Measurements from ENCODE around the gene GPM6B.

GPM6B gene

DNA sequence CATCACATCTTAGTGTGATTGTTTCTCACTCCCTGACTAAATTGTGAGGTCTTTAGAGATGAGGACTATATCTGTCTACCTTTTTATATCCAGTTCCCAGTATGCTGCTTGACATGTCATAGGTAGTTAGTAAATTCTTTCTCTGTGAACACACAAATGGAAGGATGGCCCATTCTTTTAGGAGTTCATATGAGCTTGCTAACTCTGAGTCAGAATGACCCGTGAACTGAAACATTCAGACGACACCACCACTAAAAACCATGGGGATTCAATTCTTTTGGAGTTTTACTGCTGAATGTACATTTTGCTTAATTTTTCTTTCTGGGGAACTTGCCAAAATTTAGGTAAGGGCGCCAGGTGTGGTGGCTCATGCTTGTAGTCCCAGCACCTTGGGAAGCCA, 68.4 kb downstream of the GPM6B start:
- POLR2A ChIA-PET = no interaction called here

DNA sequence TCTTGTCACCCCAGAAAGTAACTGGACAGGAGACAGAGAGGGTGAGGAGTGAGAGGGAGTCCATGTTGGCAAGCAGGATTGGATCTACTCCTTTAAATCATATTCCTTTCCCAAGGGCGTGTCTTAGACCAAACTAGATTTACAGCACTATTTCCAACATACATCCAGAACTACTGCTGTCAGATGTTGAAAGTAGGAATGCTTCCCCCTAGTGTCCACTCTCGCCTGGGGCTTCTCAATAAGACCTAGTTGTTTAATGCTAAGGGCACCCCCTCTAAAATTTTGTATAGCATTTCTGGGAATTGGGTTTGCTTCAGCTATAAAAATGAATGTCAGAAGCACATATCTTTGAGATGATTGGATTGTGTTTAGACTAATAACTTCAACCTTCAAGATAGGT, 69.1 kb downstream of the GPM6B start:
- DNase-seq (ENCODE audit: extremely low spot score) = no peak
- POLR2A ChIA-PET = no interaction called here
- TF ChIP-seq CTCF (IDR thresholded peaks at IDR 0.05; ENCODE audit: control extremely low read depth, extremely low read depth, low read depth, missing control alignments) = peak; percentile 26
- CTCF ChIA-PET = interaction anchor here (1.0 to 2.3 kb wide), 4 partner anchors 9 to 242 kb away, joined by 3 to 7 read pairs (median 4); no protein-coding TSS in a partner anchor

More for the DNA sequence above, 68.4 kb downstream of the GPM6B start:
- CTCF ChIA-PET = interaction anchor here (1.0 to 3.4 kb wide), 6 partner anchors 8 to 243 kb away, joined by 3 to 13 read pairs (median 4); no protein-coding TSS in a partner anchor
- no peak for TF ChIP-seq CTCF (IDR thresholded peaks at IDR 0.05; ENCODE audit: control extremely low read depth, extremely low read depth, low read depth, missing control alignments)
- DNase-seq (ENCODE audit: extremely low spot score) = no peak

DNA sequence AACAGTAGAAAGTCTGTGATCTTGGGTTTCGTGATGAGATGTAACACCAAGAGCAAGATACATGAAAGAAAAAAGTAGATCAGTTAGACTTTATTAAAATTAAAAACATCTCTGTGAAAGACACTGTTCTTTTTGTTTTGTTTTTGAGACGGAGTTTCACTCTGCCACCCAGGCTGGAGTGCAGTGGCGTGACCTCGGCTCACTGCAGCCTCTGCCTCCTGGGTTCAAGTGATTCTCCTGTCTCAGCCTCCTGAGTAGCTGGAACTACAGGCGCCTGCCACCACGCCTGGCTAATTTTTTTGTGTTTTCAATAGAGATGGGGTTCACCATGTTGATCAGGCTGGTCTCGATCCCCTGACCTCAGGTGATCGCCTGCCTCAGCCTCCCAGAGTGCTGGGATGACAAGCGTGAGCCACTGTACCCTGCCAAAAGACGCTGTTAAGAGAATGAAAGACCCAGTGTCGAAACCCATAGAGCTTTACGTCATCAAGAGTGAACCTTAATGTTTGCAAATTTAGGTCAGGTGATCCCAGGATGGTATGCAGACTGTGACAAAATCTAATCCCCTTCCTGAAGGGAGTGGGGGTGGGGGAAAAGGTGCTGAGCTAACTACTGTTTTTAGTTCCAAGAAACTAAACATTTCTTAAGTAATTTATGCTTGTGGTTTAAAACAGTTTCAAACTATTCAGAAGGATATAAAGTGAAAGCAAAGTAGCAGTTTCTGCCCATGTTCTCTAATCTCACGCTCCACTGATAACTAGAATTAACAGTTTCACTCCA, 74.3 kb downstream of the GPM6B start:
- POLR2A ChIA-PET = interaction anchor here (0.6 kb wide), 1 partner anchor 73 kb away, joined by 3 read pairs; no protein-coding TSS in a partner anchor

GRCh38 chrX:13741695-13742094, 75.2 kb downstream of the GPM6B start:
- ChIA-PET CTCF (interaction anchor here (0.8 to 2.1 kb wide), 3 partner anchors 9 to 17 kb away, joined by 3 to 7 read pairs (median 4); no protein-coding TSS in a partner anchor), POLR2A (interaction anchor here (0.7 kb wide), 1 partner anchor 792 kb away, joined by 3 read pairs; no protein-coding TSS in a partner anchor)
- DNase-seq (ENCODE audit: extremely low spot score) = no peak
- TF ChIP-seq CTCF (IDR thresholded peaks at IDR 0.05; ENCODE audit: control extremely low read depth, extremely low read depth, low read depth, missing control alignments) = no peak

More for the DNA sequence above, 74.3 kb downstream of the GPM6B start:
- peak; percentile 60 for DNase-seq (ENCODE audit: extremely low spot score)
- no peak for TF ChIP-seq CTCF (IDR thresholded peaks at IDR 0.05; ENCODE audit: control extremely low read depth, extremely low read depth, low read depth, missing control alignments)
- CTCF ChIA-PET = interaction anchor here (1.5 to 2.1 kb wide), 2 partner anchors 8 to 17 kb away, joined by 4 to 7 read pairs; no protein-coding TSS in a partner anchor

DNA sequence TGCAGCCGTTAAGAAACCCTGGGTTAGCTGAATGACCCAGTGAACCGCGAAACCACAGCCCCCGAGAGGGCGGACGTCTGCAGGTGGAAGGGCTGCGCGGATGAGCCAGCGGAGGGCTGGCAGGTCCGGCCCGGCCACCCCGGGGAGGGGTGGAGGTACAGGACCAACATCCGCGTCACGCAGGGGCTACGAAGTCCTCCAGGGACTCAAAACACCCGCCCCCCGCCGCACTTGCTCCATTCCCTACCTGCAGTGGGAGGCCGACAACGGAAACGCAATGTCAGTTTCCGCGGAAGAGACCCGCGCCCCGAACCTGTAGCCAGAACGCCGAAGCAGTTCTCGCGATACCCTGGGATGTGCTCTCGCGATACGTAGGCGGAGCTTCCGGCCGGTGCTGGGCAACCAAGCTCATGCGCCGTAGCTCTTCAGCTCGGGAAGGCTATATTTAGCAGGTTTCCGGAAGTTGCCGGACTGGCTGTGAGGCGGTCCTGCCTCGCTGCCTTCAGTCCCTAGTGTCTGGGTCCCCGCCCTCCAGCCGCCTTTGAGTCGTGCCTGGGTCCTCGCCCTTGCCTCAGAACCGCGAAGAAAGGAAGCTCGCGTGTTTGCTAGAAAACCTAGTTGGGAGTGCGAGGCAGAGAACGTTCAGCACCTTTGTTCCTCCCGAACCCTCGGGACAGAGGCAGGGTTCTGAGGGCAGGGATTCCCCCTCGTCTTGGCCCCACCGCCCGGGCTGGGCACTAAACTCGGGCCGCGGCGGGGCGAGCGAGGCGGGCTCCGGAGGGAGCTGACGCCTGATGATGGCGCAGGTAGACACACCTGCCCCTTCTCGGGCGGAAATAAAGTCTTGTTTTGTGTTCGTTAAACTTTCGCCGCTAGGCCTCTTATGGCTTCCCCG, 82.4 kb downstream of the GPM6B start, which contains the start of the genes OFD1 and TRAPPC2:
Gene OFD1 (plus strand): TSS at position 471 of the 895 bp plus-strand sequence. CDS start 324 bp downstream, at position 795.
Gene TRAPPC2 (minus strand): TSS at position 343 of the 895 bp plus-strand sequence. CDS start 14,657 bp downstream, outside the sequence.
- TF ChIP-seq CTCF (IDR thresholded peaks at IDR 0.05; ENCODE audit: control extremely low read depth, extremely low read depth, low read depth, missing control alignments) = no peak
- peak; percentile 94 for DNase-seq (ENCODE audit: extremely low spot score)
- POLR2A ChIA-PET = interaction anchor here (0.5 to 2.2 kb wide), 5 partner anchors 27 to 65 kb away, joined by 3 to 8 read pairs (median 4); no protein-coding TSS in a partner anchor
- CTCF ChIA-PET = interaction anchor here (0.9 to 1.4 kb wide), 3 partner anchors 12 to 49 kb away, joined by 3 to 5 read pairs (median 4); no protein-coding TSS in a partner anchor
